Liver (tissue), 3 donors: Measurements from ENCODE around the gene KLK2.

ENCODE experiments used
- ATF3 ChIP-seq: IDR thresholded peaks from 2 replicates; pipeline ENCODE4 v1.6.1; 2016; ENCODE audit warnings: antibody characterized with exemption
- EGR1 ChIP-seq, 2 donors: IDR thresholded peaks; 2 replicates each; pipeline ENCODE4 v1.6.1; 2016 to 2018; ENCODE audit warnings: antibody characterized with exemption in 2 of 2, low read depth in 2 of 2
- FOXA1 ChIP-seq: IDR thresholded peaks from 2 replicates; pipeline ENCODE4 v1.6.1; 2016; ENCODE audit warnings: antibody characterized with exemption
- GABPA ChIP-seq, 2 donors: IDR thresholded peaks in 1 of 2; conservative IDR thresholded peaks in 1 of 2; 2 replicates each; pipeline ENCODE4 v1.6.1; 2016; ENCODE audit warnings: antibody characterized with exemption in 2 of 2, mild to moderate bottlenecking in 1 of 2, moderate library complexity in 1 of 2
- HNF4G ChIP-seq: IDR thresholded peaks from 2 replicates; pipeline ENCODE4 v1.6.1; 2016; ENCODE audit warnings: antibody characterized with exemption
- RAD21 ChIP-seq, 2 donors: IDR thresholded peaks; 2 replicates each; pipeline ENCODE4 v1.6.1; 2016; ENCODE audit warnings: antibody characterized with exemption in 2 of 2, mild to moderate bottlenecking in 2 of 2
- TAF1 ChIP-seq: conservative IDR thresholded peaks from 2 replicates; pipeline ENCODE4 v1.6.1; 2016; ENCODE audit warnings: antibody characterized with exemption, mild to moderate bottlenecking
- YY1 ChIP-seq: IDR thresholded peaks from 2 replicates; pipeline ENCODE4 v1.6.1; 2016; ENCODE audit warnings: antibody characterized with exemption, mild to moderate bottlenecking
- ZBTB33 ChIP-seq: IDR thresholded peaks from 2 replicates; pipeline ENCODE4 v1.6.1; 2016; ENCODE audit warnings: antibody characterized with exemption
- TF ChIP-seq, protein P1 (sequence below): fragments of 150-350 bp; IDR thresholded peaks from 2 replicates; pipeline ENCODE4 v1.5.1; 2017; ENCODE audit warnings: improper control_type of control experiment, low read depth, low read length; ENCODE audit not compliant: missing input control
- TF ChIP-seq, protein P2 (sequence below): IDR thresholded peaks from 2 replicates; pipeline ENCODE4 v1.6.1; 2016; ENCODE audit warnings: antibody characterized with exemption
- TF ChIP-seq, protein P3 (sequence below): IDR thresholded peaks from 2 replicates; pipeline ENCODE4 v1.6.1; 2016; ENCODE audit warnings: antibody characterized with exemption, mild to moderate bottlenecking
- donor health status: healthy.
- donor health status: healthy.

DNA sequence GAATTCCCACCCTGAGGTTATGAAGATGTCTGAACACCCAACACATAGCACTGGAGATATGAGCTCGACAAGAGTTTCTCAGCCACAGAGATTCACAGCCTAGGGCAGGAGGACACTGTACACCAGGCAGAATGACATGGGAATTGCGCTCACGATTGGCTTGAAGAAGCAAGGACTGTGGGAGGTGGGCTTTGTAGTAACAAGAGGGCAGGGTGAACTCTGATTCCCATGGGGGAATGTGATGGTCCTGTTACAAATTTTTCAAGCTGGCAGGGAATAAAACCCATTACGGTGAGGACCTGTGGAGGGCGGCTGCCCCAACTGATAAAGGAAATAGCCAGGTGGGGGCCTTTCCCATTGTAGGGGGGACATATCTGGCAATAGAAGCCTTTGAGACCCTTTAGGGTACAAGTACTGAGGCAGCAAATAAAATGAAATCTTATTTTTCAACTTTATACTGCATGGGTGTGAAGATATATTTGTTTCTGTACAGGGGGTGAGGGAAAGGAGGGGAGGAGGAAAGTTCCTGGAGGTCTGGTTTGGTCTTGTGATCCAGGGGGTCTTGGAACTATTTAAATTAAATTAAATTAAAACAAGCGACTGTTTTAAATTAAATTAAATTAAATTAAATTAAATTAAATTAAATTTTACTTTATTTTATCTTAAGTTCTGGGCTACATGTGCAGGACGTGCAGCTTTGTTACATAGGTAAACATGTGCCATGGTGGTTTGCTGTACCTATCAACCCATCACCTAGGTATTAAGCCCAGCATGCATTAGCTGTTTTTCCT, 11.5 kb upstream of the KLK2 start:
- TF ChIP-seq, protein P1, sequence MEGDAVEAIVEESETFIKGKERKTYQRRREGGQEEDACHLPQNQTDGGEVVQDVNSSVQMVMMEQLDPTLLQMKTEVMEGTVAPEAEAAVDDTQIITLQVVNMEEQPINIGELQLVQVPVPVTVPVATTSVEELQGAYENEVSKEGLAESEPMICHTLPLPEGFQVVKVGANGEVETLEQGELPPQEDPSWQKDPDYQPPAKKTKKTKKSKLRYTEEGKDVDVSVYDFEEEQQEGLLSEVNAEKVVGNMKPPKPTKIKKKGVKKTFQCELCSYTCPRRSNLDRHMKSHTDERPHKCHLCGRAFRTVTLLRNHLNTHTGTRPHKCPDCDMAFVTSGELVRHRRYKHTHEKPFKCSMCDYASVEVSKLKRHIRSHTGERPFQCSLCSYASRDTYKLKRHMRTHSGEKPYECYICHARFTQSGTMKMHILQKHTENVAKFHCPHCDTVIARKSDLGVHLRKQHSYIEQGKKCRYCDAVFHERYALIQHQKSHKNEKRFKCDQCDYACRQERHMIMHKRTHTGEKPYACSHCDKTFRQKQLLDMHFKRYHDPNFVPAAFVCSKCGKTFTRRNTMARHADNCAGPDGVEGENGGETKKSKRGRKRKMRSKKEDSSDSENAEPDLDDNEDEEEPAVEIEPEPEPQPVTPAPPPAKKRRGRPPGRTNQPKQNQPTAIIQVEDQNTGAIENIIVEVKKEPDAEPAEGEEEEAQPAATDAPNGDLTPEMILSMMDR: no peak
- TF ChIP-seq RAD21 (IDR thresholded peaks at IDR 0.05) (no peak), TAF1 (no peak), HNF4G (no peak), ZBTB33 (no peak), EGR1 (IDR thresholded peaks at IDR 0.05; ENCODE audit: low read depth in 2 of 2) (no peak), GABPA (IDR thresholded peaks at IDR 0.05 in 1 of 2, conservative IDR thresholded peaks at IDR 0.05 in 1 of 2) (no peak), ATF3 (no peak), YY1 (no peak), FOXA1 (no peak)
- TF ChIP-seq, protein P2, sequence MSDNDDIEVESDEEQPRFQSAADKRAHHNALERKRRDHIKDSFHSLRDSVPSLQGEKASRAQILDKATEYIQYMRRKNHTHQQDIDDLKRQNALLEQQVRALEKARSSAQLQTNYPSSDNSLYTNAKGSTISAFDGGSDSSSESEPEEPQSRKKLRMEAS: no peak
- TF ChIP-seq, protein P3, sequence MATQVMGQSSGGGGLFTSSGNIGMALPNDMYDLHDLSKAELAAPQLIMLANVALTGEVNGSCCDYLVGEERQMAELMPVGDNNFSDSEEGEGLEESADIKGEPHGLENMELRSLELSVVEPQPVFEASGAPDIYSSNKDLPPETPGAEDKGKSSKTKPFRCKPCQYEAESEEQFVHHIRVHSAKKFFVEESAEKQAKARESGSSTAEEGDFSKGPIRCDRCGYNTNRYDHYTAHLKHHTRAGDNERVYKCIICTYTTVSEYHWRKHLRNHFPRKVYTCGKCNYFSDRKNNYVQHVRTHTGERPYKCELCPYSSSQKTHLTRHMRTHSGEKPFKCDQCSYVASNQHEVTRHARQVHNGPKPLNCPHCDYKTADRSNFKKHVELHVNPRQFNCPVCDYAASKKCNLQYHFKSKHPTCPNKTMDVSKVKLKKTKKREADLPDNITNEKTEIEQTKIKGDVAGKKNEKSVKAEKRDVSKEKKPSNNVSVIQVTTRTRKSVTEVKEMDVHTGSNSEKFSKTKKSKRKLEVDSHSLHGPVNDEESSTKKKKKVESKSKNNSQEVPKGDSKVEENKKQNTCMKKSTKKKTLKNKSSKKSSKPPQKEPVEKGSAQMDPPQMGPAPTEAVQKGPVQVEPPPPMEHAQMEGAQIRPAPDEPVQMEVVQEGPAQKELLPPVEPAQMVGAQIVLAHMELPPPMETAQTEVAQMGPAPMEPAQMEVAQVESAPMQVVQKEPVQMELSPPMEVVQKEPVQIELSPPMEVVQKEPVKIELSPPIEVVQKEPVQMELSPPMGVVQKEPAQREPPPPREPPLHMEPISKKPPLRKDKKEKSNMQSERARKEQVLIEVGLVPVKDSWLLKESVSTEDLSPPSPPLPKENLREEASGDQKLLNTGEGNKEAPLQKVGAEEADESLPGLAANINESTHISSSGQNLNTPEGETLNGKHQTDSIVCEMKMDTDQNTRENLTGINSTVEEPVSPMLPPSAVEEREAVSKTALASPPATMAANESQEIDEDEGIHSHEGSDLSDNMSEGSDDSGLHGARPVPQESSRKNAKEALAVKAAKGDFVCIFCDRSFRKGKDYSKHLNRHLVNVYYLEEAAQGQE: no peak
